HepG2 (cell line): ENCODE data around the gene SBNO1. TPM values are rescaled to one million over a fixed set of nuclear protein-coding genes. Genes with fewer than 3 reads are reported as not detected.
A peak's percentile ranks its signal among the peaks of the same experiment; 100 is the strongest.

ENCODE experiments used
- BORCS8-MEF2B ChIP-seq: sonication (generic); formaldehyde crosslinking; IDR thresholded peaks from 2 replicates; pipeline ENCODE4 v1.8.0; 2022; ENCODE audit warnings: mild to moderate bottlenecking, missing genetic modification reagents
- BRD4 ChIP-seq: sonication (generic); formaldehyde crosslinking; IDR thresholded peaks from 2 replicates; pipeline ENCODE4 v1.4.0; 2020; ENCODE audit warnings: missing genetic modification reagents
- CAMTA2 ChIP-seq: sonication (generic); formaldehyde crosslinking; IDR thresholded peaks from 2 replicates; pipeline ENCODE4 v1.4.0; 2020; ENCODE audit warnings: mild to moderate bottlenecking, missing genetic modification reagents, borderline replicate concordance
- HDAC1 ChIP-seq: sonication (generic); formaldehyde crosslinking; IDR thresholded peaks from 2 replicates; pipeline ENCODE4 v1.5.1; 2020; ENCODE audit warnings: mild to moderate bottlenecking, missing genetic modification reagents
- HOXA7 ChIP-seq: sonication (generic); formaldehyde crosslinking; IDR thresholded peaks from 2 replicates; pipeline ENCODE4 v1.8.1; 2022; ENCODE audit warnings: mild to moderate bottlenecking, missing genetic modification reagents, moderate library complexity
- KLF11 ChIP-seq: IDR thresholded peaks from 2 replicates; pipeline ENCODE4 v1.6.1; 2016; ENCODE audit warnings: missing compliant biosample characterization
- NR2F6 ChIP-seq, 2 experiments: IDR thresholded peaks; 2 replicates each; pipeline ENCODE4 v1.6.1; 2016; ENCODE audit warnings: antibody characterized with exemption in 1 of 2, mild to moderate bottlenecking in 1 of 2
- THAP11 ChIP-seq: IDR thresholded peaks from 2 replicates; pipeline ENCODE4 v1.6.1; 2016; ENCODE audit warnings: missing biosample characterization, missing genetic modification reagents
- ZNF232 ChIP-seq: sonication (generic); formaldehyde crosslinking; IDR thresholded peaks from 2 replicates; pipeline ENCODE4 v1.4.0; 2020; ENCODE audit warnings: missing genetic modification reagents, borderline replicate concordance
- ZNF33A ChIP-seq: sonication (generic); formaldehyde crosslinking; IDR thresholded peaks from 2 replicates; pipeline ENCODE4 v1.5.1; 2020; ENCODE audit warnings: missing genetic modification reagents, mild to moderate bottlenecking, moderate library complexity, borderline replicate concordance
- ZNF441 ChIP-seq: sonication (generic); formaldehyde crosslinking; IDR thresholded peaks from 2 replicates; pipeline ENCODE4 v1.7.0; 2021; ENCODE audit warnings: missing genetic modification reagents, borderline replicate concordance
- ZNF543 ChIP-seq: sonication (generic); formaldehyde crosslinking; IDR thresholded peaks from 2 replicates; pipeline ENCODE4 v1.4.0; 2020; ENCODE audit warnings: mild to moderate bottlenecking, missing genetic modification reagents
- polyA plus RNA-seq, 8 experiments: library from polyadenylated mRNA; depleted of rRNA in 3 of 8; stranded (reverse) in 7 of 8; unstranded in 1 of 8; fragments of >200 nt; fragmentation: Illumina TruSeq in 4 of 8; extraction: Trizol in 4 of 8; gene quantifications; 2 replicates each; pipeline versions ENCODE4 v1.2.1 to v1.2.3, GENCODE V29; 2011 to 2016; ENCODE audit warnings: low read depth in 4 of 8, missing spikeins in 1 of 8, mixed read lengths in 1 of 8; ENCODE audit not compliant: insufficient read depth in 1 of 8
- total RNA-seq, 5 experiments: library from RNA; depleted of rRNA; stranded (reverse); fragments of >200 nt; fragmentation: Illumina TruSeq; extraction: Trizol; gene quantifications; 2 replicates each; pipeline ENCODE4 v1.2.3, GENCODE V29; 2016; ENCODE audit warnings: low read depth in 1 of 5
- TF ChIP-seq, protein P1 (sequence below): sonication (generic); formaldehyde crosslinking; IDR thresholded peaks from 2 replicates; pipeline ENCODE4 v1.9.0; 2021; ENCODE audit warnings: missing genetic modification reagents, mild to moderate bottlenecking, borderline replicate concordance
- TF ChIP-seq, protein P2 (sequence below): sonication (generic); formaldehyde crosslinking; IDR thresholded peaks from 2 replicates; pipeline ENCODE4 v1.5.1; 2020; ENCODE audit warnings: mild to moderate bottlenecking, missing genetic modification reagents, borderline replicate concordance
- TF ChIP-seq, protein P3 (sequence below): sonication (generic); formaldehyde crosslinking; IDR thresholded peaks from 2 replicates; pipeline ENCODE4 v1.9.0; 2021; ENCODE audit warnings: missing genetic modification reagents, mild to moderate bottlenecking, borderline replicate concordance
- TF ChIP-seq, protein P4 (sequence below): sonication (generic); formaldehyde crosslinking; conservative IDR thresholded peaks from 2 replicates; pipeline ENCODE4 v1.8.0; 2022; ENCODE audit warnings: missing genetic modification reagents

SBNO1 gene
- total and polyA plus RNA-seq, 2 of the 13 experiments (the other 11 are each of a cell fraction or from before 2014, with no cell fraction given) = 10.9 to 40.2 TPM

DNA sequence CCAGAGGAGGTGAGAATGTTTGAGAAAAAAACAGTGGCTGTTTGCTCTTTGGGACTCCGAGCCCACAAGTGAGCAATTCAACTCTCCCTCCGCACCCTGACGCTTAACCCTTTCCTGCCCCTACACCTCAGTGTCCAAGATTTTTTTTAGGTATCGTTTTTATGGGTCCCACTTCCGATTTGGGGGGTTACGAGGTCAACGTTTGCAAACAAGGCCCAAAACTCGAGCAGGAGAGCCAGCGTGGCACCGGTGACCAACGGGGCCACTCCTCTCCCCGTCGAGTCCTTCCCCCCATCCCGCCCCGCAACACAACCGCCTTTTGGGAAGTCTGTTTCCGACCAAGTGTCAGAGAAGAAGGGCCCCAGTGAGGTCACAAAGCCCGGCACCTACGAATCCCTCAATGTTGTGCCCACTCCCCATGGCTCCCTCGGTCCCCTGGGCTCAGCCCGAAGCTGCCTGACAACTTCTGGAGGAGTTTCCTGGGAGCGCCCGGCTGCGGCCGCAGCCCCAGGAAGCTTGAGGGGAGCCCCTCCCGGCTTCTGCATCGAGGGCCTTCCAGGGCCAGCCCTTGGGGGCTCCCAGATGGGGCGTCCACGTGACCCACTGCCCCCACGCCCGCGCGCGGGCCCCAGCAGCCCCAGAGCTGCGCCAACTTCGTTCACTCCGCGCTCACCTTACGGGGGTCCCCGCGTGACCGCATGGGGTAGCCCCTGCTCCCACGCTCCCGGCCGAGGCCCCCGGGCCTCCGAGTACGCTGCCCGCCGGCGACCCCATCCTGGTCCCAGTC, 94.2 kb downstream of the SBNO1 start (continued):
- TF ChIP-seq, protein P1, sequence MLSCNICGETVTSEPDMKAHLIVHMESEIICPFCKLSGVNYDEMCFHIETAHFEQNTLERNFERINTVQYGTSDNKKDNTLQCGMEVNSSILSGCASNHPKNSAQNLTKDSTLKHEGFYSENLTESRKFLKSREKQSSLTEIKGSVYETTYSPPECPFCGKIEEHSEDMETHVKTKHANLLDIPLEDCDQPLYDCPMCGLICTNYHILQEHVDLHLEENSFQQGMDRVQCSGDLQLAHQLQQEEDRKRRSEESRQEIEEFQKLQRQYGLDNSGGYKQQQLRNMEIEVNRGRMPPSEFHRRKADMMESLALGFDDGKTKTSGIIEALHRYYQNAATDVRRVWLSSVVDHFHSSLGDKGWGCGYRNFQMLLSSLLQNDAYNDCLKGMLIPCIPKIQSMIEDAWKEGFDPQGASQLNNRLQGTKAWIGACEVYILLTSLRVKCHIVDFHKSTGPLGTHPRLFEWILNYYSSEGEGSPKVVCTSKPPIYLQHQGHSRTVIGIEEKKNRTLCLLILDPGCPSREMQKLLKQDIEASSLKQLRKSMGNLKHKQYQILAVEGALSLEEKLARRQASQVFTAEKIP = no peak
- TF ChIP-seq CAMTA2 = 0 out of 2 replicates have a peak, but pooled peaks have one; percentile 35
- TF ChIP-seq, protein P2, sequence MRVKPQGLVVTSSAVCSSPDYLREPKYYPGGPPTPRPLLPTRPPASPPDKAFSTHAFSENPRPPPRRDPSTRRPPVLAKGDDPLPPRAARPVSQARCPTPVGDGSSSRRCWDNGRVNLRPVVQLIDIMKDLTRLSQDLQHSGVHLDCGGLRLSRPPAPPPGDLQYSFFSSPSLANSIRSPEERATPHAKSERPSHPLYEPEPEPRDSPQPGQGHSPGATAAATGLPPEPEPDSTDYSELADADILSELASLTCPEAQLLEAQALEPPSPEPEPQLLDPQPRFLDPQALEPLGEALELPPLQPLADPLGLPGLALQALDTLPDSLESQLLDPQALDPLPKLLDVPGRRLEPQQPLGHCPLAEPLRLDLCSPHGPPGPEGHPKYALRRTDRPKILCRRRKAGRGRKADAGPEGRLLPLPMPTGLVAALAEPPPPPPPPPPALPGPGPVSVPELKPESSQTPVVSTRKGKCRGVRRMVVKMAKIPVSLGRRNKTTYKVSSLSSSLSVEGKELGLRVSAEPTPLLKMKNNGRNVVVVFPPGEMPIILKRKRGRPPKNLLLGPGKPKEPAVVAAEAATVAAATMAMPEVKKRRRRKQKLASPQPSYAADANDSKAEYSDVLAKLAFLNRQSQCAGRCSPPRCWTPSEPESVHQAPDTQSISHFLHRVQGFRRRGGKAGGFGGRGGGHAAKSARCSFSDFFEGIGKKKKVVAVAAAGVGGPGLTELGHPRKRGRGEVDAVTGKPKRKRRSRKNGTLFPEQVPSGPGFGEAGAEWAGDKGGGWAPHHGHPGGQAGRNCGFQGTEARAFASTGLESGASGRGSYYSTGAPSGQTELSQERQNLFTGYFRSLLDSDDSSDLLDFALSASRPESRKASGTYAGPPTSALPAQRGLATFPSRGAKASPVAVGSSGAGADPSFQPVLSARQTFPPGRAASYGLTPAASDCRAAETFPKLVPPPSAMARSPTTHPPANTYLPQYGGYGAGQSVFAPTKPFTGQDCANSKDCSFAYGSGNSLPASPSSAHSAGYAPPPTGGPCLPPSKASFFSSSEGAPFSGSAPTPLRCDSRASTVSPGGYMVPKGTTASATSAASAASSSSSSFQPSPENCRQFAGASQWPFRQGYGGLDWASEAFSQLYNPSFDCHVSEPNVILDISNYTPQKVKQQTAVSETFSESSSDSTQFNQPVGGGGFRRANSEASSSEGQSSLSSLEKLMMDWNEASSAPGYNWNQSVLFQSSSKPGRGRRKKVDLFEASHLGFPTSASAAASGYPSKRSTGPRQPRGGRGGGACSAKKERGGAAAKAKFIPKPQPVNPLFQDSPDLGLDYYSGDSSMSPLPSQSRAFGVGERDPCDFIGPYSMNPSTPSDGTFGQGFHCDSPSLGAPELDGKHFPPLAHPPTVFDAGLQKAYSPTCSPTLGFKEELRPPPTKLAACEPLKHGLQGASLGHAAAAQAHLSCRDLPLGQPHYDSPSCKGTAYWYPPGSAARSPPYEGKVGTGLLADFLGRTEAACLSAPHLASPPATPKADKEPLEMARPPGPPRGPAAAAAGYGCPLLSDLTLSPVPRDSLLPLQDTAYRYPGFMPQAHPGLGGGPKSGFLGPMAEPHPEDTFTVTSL (CRISPR knock-in tag) = no peak
- no peak for TF ChIP-seq ZNF232 (CRISPR knock-in tag)
- TF ChIP-seq, protein P3, sequence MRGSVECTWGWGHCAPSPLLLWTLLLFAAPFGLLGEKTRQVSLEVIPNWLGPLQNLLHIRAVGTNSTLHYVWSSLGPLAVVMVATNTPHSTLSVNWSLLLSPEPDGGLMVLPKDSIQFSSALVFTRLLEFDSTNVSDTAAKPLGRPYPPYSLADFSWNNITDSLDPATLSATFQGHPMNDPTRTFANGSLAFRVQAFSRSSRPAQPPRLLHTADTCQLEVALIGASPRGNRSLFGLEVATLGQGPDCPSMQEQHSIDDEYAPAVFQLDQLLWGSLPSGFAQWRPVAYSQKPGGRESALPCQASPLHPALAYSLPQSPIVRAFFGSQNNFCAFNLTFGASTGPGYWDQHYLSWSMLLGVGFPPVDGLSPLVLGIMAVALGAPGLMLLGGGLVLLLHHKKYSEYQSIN = no peak
- no peak for TF ChIP-seq ZNF543 (CRISPR knock-in tag)
- peak; percentile 80 for TF ChIP-seq HDAC1 (CRISPR knock-in tag)
- TF ChIP-seq NR2F6 (IDR thresholded peaks at IDR 0.05) = peak; percentile 57; the same call in 1 of the 2 replicates
- 0 out of 2 replicates have a peak, but pooled peaks have one; percentile 51 for TF ChIP-seq NR2F6 (CRISPR knock-in tag; IDR thresholded peaks at IDR 0.05)
- peak; percentile 39; the same call in 1 of the 2 replicates for TF ChIP-seq BORCS8-MEF2B (CRISPR knock-in tag)
- TF ChIP-seq ZNF33A = no peak
- TF ChIP-seq THAP11 (CRISPR knock-in tag) = peak; percentile 33; the same call in 1 of the 2 replicates
- no peak for TF ChIP-seq BRD4 (CRISPR knock-in tag)
- peak; percentile 69; the same call in 1 of the 2 replicates for TF ChIP-seq KLF11
- TF ChIP-seq, protein P4, sequence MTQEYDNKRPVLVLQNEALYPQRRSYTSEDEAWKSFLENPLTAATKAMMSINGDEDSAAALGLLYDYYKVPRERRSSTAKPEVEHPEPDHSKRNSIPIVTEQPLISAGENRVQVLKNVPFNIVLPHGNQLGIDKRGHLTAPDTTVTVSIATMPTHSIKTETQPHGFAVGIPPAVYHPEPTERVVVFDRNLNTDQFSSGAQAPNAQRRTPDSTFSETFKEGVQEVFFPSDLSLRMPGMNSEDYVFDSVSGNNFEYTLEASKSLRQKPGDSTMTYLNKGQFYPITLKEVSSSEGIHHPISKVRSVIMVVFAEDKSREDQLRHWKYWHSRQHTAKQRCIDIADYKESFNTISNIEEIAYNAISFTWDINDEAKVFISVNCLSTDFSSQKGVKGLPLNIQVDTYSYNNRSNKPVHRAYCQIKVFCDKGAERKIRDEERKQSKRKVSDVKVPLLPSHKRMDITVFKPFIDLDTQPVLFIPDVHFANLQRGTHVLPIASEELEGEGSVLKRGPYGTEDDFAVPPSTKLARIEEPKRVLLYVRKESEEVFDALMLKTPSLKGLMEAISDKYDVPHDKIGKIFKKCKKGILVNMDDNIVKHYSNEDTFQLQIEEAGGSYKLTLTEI (CRISPR knock-in tag) = no peak
- no peak for TF ChIP-seq HOXA7 (CRISPR knock-in tag)
- 0 out of 2 replicates have a peak, but pooled peaks have one; percentile 40 for TF ChIP-seq ZNF441 (CRISPR knock-in tag)
